SH-SY5Y (cell line): Measurements from ENCODE around the gene TPM4.

Source experiments
- GATA2 ChIP-seq: IDR thresholded peaks from 2 replicates; pipeline ENCODE4 v1.6.1; 2011; ENCODE audit warnings: mild to moderate bottlenecking, low read depth, low read length
- GATA3 ChIP-seq: IDR thresholded peaks from 2 replicates; pipeline ENCODE4 v1.6.1; 2011; ENCODE audit warnings: low read depth, mild to moderate bottlenecking, low read length, moderate library complexity

- TF ChIP-seq GATA2, result no peak
- TF ChIP-seq GATA3, result no peak
Measured at GRCh38 chr19:16073481-16073880, 2.8 kb upstream of the TPM4 start.
